Measurements from ENCODE around the gene CTSA.
"Not testable (repeated sequence)": the region's sequence is repeated elsewhere in the genome, so short reads cannot be mapped to it uniquely, and the experiment has no call there.

CTSA gene

DNA sequence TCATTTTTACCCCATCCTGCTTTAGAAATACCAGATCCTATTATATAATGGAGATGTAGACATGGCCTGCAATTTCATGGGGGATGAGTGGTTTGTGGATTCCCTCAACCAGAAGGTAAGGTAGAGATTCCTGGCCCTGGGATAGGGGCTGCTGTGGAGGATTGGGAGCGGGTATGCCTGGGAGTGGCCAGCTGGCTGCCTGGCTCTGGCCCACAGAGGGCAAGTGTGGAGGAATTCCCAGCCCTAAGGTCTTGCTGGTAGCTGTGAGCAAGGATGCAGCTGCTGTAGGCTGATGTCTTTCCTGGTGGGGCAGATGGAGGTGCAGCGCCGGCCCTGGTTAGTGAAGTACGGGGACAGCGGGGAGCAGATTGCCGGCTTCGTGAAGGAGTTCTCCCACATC lies 6.6 kb downstream of the CTSA start:
- TF ChIP-seq ZFX (IDR thresholded peaks at IDR 0.05; ENCODE audit: borderline replicate concordance) = no peak
- TF ChIP-seq, protein P1, sequence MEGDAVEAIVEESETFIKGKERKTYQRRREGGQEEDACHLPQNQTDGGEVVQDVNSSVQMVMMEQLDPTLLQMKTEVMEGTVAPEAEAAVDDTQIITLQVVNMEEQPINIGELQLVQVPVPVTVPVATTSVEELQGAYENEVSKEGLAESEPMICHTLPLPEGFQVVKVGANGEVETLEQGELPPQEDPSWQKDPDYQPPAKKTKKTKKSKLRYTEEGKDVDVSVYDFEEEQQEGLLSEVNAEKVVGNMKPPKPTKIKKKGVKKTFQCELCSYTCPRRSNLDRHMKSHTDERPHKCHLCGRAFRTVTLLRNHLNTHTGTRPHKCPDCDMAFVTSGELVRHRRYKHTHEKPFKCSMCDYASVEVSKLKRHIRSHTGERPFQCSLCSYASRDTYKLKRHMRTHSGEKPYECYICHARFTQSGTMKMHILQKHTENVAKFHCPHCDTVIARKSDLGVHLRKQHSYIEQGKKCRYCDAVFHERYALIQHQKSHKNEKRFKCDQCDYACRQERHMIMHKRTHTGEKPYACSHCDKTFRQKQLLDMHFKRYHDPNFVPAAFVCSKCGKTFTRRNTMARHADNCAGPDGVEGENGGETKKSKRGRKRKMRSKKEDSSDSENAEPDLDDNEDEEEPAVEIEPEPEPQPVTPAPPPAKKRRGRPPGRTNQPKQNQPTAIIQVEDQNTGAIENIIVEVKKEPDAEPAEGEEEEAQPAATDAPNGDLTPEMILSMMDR (IDR thresholded peaks at IDR 0.05) = no peak

DNA sequence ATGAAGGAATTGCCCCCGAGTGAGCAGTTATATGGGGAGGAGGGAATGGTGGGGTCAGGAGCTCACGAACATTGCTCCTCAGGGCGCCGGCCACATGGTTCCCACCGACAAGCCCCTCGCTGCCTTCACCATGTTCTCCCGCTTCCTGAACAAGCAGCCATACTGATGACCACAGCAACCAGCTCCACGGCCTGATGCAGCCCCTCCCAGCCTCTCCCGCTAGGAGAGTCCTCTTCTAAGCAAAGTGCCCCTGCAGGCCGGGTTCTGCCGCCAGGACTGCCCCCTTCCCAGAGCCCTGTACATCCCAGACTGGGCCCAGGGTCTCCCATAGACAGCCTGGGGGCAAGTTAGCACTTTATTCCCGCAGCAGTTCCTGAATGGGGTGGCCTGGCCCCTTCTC lies 7.2 kb downstream of the CTSA start:
- H3K27ac ChIP-seq = no peak overlapping the region
- TF ChIP-seq, protein P1 (IDR thresholded peaks at IDR 0.05) = no peak
- TF ChIP-seq ZFX (IDR thresholded peaks at IDR 0.05; ENCODE audit: borderline replicate concordance) = no peak

More for the DNA sequence above, 6.6 kb downstream of the CTSA start:
- H3K27ac ChIP-seq = no peak overlapping the region

DNA sequence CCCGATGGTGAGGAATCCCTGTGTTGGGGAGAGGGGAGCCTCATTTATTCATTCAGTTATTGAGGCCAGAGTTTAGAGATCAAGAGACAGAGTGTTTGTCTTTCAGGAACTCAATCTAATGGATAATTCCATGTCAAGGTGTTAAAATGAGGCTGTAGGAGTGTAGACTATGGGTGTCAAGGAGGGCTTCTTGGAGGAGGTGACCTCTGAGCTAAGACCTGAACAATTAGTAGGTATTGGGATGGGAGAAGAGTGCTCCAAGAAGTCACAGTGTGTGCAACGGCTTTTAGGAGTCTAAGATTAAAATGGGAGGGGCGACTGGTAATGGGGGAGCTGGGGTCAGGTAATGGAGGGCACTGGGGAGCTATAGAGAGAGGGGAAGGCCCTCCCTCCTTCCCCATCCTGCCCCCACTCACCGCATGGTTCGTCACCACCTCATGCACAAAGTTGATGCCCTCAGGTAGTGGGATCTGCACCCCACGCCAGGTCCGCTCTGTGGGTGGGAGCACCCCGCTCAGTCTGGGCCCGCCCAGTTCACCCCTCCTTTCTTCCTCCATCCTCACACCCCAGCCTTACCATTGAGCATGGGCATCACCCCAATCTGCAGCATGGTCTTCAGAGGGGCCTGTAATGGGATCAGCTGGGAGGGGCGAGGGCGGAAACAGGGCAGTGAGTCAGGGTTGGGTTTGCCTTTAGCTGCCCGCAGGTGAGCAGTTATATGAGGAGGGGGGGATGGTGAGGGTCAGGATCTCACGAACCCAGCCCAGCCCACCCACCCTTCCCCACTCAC lies 8.1 kb downstream of the CTSA start:
- no peak overlapping the region for H3K27ac ChIP-seq
- TF ChIP-seq, protein P1 (IDR thresholded peaks at IDR 0.05) = no peak
- no peak for TF ChIP-seq ZFX (IDR thresholded peaks at IDR 0.05; ENCODE audit: borderline replicate concordance)

DNA sequence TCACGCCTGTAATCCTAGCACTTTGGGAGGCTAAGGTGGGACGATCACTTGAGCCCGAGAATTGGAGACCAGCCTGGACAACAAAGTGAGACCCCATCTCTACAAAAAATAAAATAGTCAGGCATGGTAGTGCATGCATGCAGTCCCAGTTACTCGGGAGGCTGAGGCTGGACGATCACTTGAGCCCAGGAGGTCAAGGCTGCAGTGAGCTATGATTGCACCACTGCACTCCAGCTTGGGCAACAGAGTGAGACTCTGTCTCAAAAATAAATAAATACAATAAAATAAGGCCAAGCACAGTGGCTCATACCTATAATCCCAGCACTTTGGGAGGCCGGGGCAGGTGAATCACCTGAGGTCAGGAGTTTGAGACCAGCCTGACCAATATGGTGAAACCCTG lies 10.2 kb downstream of the CTSA start:
- not testable (repeated sequence) for H3K27ac ChIP-seq

DNA sequence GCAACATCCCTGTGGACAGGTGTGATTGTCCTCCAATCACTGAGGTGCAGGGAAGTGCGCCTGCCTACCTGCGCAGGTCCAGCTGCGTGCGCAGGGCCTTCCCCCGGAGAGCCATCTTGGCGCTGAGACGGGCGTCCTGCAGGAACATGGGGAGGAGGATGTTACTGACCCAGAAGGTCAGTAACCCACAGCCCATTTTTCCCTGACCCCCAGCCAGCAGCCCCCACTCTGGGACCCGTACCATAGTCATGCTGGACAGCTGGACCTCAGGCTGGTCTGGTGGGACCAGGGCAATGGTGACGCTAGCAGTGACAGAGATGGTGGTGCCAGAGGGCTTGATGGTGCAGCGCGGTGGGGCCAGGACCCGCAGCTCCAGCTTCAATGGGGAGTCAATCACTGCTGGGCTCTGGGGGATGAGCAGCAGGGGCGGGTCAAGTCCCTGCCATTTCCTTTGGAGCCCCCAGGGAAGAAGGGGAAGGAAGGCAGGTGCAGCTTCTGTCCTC lies 11.1 kb downstream of the CTSA start:
- no peak overlapping the region for H3K27ac ChIP-seq
- TF ChIP-seq ZFX (IDR thresholded peaks at IDR 0.05; ENCODE audit: borderline replicate concordance) = no peak
- TF ChIP-seq, protein P1 (IDR thresholded peaks at IDR 0.05) = no peak

DNA sequence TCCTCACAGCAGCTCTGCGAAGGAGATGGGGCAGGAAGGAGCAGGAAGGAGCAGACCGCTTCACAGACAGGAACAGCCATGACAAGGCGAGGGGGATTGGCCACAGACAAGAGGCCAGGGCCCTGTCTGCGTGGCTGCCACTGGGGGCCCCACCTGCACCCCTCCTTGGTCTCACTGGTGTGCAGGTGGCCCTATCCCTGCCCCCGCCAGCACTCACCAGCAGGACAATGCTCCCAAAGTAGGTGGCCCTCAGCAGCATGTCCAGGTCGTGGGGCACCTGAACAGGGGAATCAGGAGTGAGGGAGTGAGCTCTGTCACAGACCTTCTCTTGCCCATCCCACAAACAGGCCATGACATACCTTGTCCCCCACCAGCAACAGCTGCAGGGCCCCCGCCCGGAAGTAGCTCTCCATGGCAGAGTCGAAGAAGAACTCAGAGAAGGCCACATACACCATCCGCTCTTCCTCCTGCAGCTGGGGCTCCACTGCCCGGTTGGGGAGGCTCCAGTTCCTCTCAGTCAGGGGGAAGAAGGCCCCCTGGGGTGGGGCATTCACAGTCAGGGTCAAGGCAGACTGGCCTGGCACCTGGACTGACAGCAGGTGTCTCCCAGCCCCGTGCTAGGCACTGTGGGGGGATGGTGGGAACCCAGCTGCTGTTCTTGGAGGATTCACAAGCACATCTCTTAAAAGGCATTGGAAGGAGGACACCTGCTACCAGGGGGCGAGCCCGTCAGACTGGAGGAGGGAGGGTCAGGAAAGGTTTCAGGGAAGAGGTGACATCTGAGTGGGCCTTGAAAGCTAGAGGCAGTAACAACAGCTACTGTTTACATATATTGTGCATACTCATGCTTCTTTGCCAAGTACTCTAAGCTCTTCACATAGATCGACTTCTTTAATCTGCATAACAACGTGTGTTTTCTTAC lies 13.7 kb downstream of the CTSA start:
- TF ChIP-seq, protein P1 (IDR thresholded peaks at IDR 0.05) = no peak
- no peak for TF ChIP-seq ZFX (IDR thresholded peaks at IDR 0.05; ENCODE audit: borderline replicate concordance)
- no peak overlapping the region for H3K27ac ChIP-seq

DNA sequence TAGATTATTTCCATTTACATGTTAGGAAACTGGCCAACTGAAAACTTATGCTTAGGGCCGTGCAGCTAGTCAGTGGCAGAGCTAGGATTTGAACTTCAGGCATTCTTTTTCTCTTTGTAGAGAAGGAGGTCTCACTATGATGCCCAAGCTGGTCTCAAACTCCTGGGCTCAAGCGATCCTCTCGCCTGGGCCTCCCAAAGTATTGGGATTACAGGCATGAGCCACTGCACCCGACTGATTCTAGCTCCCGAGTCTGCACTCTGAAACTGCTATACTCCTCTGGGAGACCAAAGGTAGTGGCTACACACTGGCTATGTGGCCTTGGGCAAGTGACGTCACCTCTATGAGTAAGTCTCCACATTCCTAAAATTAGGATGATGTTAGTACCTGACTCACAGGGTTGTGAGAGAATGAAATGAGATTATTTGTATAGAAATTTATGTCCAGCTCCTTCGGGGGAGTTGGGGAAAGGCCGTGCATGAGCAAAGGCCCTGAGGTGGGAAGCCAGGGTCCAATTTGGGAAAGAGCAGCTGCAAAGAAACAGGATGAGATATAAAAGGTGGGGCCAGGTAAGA lies 14.5 kb downstream of the CTSA start:
- no peak overlapping the region for H3K27ac ChIP-seq
- no peak for TF ChIP-seq ZFX (IDR thresholded peaks at IDR 0.05; ENCODE audit: borderline replicate concordance)
- TF ChIP-seq, protein P1 (IDR thresholded peaks at IDR 0.05) = no peak

Measured in 22Rv1 (cell line).